Loucy (cell line): ENCODE data around the gene RUNX2.

Experiments
- CTCF ChIP-seq: fragments of 200-600 bp; sonication (generic); conservative IDR thresholded peaks from 2 replicates; pipeline ENCODE4 v1.5.1; 2014; ENCODE audit warnings: mild to moderate bottlenecking, antibody characterized with exemption, low read length
- EZH2phosphoT487 ChIP-seq: fragments of 200-600 bp; IDR thresholded peaks from 2 replicates; pipeline ENCODE4 v1.6.1; 2018; ENCODE audit warnings: antibody characterized with exemption, mild to moderate bottlenecking, moderate library complexity, borderline replicate concordance

DNA sequence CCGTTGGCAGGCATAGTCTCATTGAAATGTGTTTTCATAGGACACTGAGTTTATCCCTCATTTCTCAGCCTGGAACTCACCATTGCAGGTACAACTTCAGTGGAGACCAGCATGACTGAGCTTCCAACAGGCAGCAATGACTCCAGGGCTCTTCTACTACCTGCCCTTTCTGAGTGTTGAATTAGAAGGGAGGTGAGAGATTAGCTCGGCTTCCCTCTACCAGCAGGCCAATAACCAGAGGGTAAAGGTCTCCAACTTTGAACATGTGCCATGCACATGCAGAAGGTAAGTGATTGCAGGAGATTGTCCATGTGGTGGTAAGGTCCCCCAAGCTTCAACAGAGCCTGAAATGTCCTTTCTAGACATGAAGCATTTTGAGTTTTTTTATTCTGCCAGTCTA lies 283.4 kb downstream of the RUNX2 start:
- TF ChIP-seq CTCF (no peak), EZH2phosphoT487 (no peak)
